MV-4-11 (cell line): Measurements from ENCODE around the gene PCDHB13.
"Not testable (repeated sequence)": the region's sequence is repeated elsewhere in the genome, so short reads cannot be mapped to it uniquely, and the experiment has no call there.

ENCODE experiments used
- DNase-seq: peaks from one replicate; lab custom pipeline; 2025; lab: John Stamatoyannopoulos, UW

The PCDHB13 gene

DNA sequence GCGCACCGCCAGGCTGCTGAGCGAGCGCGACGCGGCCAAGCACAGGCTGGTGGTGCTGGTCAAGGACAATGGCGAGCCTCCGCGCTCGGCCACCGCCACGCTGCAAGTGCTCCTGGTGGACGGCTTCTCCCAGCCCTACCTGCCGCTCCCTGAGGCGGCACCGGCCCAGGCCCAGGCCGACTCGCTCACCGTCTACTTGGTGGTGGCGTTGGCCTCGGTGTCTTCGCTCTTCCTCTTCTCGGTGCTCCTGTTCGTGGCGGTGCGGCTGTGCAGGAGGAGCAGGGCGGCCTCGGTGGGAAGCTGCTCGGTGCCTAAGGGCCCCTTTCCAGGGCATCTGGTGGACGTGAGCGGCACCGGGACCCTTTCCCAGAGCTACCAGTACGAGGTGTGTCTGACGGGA lies 12.1 kb upstream of the PCDHB13 start:
- not testable (repeated sequence) for DNase-seq

DNA sequence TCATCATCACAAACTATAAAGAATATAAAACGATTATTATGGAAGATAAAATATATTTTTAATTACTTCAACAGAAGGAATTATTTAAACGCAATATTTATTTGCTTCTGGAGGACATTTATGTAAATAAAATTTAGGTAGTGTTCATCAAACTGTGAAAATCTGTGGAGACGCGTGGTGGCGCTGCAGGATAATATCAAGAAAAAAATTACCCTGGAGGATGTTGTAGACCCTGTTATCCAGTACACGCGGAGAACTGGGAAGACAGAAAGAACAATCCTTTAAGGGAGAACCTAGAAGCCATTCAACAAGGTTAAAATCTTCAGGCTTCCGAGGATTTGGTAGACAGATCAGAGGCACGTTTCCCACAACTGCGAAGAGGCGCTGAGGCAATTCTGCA lies 5.2 kb upstream of the PCDHB13 start, which contains the start of gene PCDHB12:
Gene PCDHB12 (plus strand): TSS at position 242 of the 400 bp plus-strand sequence. CDS start 189 bp downstream, outside the sequence.
- DNase-seq = no peak

DNA sequence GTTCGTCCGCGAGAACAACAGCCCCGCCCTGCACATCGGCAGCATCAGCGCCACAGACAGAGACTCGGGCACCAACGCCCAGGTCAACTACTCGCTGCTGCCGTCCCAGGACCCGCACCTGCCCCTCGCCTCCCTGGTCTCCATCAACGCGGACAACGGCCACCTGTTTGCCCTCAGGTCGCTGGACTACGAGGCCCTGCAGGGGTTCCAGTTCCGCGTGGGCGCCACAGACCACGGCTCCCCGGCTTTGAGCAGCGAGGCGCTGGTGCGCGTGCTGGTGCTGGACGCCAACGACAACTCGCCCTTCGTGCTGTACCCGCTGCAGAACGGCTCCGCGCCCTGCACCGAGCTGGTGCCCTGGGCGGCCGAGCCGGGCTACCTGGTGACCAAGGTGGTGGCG lies 3.4 kb upstream of the PCDHB13 start:
- DNase-seq = not testable (repeated sequence)

DNA sequence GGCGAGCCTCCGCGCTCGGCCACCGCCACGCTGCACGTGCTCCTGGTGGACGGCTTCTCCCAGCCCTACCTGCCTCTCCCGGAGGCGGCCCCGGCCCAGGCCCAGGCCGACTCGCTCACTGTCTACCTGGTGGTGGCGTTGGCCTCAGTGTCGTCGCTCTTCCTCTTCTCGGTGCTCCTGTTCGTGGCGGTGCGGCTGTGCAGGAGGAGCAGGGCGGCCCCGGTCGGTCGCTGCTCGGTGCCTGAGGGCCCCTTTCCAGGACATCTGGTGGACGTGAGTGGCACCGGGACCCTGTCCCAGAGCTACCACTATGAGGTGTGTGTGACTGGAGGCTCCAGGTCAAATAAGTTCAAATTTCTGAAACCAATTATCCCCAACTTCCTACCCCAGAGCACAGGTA lies 2.9 kb upstream of the PCDHB13 start:
- DNase-seq = not testable (repeated sequence)

DNA sequence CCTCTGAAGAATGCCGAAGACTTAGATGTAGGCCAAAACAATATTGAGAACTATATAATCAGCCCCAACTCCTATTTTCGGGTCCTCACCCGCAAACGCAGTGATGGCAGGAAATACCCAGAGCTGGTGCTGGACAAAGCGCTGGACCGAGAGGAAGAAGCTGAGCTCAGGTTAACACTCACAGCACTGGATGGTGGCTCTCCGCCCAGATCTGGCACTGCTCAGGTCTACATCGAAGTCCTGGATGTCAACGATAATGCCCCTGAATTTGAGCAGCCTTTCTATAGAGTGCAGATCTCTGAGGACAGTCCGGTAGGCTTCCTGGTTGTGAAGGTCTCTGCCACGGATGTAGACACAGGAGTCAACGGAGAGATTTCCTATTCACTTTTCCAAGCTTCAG lies 864 bp downstream of the PCDHB13 start:
- DNase-seq = not testable (repeated sequence)

DNA sequence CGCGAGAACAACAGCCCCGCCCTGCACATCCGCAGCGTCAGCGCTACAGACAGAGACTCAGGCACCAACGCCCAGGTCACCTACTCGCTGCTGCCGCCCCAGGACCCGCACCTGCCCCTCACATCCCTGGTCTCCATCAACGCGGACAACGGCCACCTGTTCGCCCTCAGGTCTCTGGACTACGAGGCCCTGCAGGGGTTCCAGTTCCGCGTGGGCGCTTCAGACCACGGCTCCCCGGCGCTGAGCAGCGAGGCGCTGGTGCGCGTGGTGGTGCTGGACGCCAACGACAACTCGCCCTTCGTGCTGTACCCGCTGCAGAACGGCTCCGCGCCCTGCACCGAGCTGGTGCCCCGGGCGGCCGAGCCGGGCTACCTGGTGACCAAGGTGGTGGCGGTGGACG lies 1.8 kb downstream of the PCDHB13 start:
- not testable (repeated sequence) for DNase-seq

DNA sequence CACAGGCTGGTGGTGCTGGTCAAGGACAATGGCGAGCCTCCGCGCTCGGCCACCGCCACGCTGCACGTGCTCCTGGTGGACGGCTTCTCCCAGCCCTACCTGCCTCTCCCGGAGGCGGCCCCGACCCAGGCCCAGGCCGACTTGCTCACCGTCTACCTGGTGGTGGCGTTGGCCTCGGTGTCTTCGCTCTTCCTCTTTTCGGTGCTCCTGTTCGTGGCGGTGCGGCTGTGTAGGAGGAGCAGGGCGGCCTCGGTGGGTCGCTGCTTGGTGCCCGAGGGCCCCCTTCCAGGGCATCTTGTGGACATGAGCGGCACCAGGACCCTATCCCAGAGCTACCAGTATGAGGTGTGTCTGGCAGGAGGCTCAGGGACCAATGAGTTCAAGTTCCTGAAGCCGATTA lies 2.3 kb downstream of the PCDHB13 start:
- DNase-seq = not testable (repeated sequence)

DNA sequence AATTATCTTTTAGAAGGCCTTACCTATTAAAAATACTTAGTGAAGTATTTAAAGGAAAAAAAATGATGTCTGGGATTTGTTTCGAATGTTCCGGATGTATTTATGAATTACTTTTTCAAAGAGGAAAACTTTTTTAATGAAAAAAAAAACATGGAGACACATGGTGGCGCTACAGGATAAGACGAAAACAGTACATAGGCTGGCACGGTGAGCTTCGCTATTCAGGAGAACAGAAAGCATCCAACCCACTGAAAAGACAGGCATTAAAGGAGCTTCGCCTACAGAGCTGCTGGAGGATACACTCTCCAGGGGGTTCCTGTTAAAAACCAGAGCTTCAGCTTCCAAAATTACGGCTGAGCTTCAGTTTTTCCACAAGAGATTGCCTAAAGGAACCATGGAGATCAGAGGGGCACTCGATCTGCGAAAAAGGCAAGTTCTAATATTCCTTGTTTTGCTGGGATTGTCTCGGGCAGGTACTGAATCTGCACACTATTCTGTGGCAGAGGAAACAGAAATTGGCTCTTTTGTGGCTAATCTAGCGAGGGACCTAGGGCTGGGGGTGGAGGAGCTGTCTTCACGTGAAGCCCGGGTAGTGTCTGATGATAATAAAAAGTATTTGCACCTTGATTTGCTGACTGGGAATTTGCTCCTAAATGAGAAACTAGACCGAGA lies 9.5 kb downstream of the PCDHB13 start, which contains the start of gene PCDHB14:
Gene PCDHB14 (plus strand): TSS at position 232 of the 672 bp plus-strand sequence. CDS start 163 bp downstream, at position 395.
- peak; percentile 46 for DNase-seq

DNA sequence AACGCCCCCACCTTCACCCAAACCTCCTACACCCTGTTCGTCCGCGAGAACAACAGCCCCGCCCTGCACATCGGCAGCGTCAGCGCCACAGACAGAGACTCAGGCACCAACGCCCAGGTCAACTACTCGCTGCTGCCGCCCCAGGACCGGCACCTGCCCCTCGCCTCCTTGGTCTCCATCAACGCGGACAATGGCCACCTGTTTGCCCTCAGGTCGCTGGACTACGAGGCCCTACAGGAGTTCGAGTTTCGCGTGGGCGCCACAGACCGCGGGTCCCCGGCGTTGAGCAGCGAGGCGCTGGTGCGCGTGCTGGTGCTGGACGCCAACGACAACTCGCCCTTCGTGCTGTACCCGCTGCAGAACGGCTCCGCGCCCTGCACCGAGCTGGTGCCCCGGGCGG lies 11.1 kb downstream of the PCDHB13 start:
- DNase-seq = not testable (repeated sequence)

DNA sequence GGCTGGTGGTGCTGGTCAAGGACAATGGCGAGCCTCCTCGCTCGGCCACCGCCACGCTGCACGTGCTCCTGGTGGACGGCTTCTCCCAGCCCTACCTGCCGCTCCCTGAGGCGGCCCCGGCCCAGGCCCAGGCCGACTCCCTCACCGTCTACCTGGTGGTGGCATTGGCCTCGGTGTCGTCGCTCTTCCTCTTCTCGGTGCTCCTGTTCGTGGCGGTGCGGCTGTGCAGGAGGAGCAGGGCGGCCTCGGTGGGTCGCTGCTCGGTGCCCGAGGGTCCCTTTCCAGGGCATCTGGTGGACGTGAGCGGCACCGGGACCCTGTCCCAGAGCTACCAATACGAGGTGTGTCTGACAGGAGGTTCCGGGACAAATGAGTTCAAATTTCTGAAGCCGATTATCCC lies 11.7 kb downstream of the PCDHB13 start:
- DNase-seq = not testable (repeated sequence)

DNA sequence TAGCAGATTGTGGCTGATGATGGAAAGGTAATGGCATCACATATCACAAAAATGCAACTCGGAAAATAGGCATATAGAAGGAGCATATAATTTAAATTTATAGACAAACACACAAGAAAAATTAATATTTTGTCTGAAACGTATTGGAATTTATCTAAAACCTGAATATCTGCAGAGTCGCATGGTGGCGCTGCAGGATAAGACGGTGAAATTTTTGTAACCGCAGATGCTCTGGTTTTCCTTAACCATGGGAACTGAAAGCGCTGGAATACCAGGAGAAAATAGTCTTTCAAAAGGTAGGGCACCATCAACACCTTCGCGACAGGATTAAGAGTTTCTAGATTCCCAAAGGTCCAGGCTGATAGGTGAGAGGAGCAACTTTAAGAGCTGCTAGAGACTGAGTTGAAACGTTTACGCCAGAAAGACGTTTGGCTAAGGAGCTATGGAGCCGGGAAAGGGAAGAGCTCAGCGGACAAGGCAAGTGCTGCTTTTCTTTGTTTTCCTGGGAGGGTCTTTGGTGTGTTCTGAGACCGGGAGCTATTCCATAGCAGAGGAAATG lies 20.5 kb downstream of the PCDHB13 start:
- no peak for DNase-seq

DNA sequence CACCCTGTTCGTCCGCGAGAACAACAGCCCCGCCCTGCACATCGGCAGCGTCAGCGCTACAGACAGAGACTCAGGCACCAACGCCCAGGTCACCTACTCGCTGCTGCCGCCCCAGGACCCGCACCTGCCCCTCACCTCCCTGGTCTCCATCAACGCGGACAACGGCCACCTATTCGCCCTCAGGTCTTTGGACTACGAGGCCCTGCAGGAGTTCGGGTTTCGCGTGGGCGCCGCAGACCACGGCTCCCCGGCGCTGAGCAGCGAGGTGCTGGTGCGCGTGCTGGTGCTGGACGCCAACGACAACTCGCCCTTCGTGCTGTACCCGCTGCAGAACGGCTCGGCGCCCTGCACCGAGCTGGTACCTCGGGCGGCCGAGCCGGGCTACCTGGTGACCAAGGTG lies 22.2 kb downstream of the PCDHB13 start:
- DNase-seq = not testable (repeated sequence)

DNA sequence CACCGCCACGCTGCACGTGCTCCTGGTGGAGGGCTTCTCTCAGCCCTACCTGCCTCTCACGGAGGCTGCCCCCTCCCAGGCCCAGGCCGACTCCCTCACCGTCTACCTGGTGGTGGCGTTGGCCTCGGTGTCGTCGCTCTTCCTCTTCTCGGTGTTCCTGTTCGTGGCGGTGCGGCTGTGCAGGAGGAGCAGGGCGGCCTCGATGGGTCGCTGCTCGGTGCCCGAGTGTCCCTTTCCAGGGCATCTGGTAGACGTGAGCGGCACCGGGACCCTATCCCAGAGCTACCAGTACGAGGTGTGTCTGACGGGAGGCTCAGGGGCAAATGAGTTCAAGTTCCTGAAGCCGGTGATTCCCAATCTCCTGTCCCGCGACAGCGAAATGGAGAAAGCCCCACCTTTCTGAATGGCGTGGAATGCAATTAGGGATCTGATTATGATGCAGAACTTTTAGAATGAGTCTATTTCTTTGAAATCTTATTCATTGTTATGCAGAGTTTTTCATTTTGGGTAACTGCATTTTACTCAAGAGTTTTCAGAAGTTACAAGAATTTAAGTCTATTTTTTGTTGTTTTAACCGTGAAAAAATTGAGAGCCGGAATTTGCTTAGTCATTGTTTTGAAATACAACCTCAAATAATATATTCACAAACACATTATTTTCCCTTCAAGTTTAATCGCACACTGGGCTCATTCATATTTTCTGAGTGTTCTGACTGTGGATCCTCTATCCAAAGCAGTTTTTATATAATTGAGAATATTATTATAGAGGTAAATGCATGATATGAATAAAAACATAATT lies 23.0 kb downstream of the PCDHB13 start:
- DNase-seq = no peak

DNA sequence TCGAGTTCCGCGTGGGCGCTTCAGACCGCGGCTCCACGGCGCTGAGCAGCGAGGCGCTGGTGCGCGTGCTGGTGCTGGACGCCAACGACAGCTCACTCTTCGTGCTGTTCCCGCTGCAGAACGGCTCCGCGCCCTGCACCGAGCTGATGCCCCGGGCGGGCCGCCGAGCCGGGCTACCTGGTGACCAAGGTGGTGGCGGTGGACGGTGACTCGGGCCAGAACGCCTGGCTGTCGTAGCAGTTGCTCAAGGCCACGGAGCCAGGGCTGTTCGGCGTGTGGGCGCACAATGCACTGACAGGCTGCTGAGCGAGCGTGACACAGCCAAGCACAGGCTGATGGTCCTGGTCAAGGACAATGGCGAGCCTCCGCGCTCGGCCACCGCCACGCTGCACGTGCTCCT lies 27.8 kb downstream of the PCDHB13 start:
- DNase-seq = no peak

DNA sequence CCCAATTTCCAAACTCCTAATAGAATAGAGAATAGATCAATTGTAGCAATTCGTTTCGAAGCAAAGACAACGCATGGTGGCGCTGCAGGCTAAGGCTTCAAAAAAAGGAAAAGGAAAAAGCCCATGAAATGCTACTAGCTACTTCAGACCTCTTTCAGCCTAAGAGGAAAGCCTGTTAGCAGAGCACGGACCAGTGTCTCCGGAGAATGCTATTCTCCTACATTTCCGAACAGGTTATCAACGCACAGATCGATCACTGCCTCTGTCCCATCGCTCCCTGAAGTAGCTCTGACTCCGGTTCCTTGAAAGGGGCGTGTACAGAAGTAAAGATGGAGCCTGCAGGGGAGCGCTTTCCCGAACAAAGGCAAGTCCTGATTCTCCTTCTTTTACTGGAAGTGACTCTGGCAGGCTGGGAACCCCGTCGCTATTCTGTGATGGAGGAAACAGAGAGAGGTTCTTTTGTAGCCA lies 31.6 kb downstream of the PCDHB13 start, which contains the start of gene PCDHB15:
Gene PCDHB15 (plus strand): TSS at position 146 of the 468 bp plus-strand sequence. CDS start 184 bp downstream, at position 330.
- no peak for DNase-seq

DNA sequence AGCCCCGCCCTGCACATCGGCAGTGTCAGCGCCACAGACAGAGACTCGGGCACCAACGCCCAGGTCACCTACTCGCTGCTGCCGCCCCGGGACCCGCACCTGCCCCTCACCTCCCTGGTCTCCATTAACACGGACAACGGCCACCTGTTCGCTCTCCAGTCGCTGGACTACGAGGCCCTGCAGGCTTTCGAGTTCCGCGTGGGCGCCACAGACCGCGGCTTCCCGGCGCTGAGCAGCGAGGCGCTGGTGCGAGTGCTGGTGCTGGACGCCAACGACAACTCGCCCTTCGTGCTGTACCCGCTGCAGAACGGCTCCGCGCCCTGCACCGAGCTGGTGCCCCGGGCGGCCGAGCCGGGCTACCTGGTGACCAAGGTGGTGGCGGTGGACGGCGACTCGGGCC lies 33.3 kb downstream of the PCDHB13 start:
- not testable (repeated sequence) for DNase-seq

DNA sequence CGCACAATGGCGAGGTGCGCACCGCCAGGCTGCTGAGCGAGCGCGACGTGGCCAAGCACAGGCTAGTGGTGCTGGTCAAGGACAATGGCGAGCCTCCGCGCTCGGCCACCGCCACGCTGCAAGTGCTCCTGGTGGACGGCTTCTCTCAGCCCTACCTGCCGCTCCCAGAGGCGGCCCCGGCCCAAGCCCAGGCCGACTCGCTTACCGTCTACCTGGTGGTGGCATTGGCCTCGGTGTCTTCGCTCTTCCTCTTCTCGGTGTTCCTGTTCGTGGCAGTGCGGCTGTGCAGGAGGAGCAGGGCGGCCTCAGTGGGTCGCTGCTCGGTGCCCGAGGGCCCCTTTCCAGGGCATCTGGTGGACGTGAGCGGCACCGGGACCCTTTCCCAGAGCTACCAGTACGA lies 33.7 kb downstream of the PCDHB13 start:
- not testable (repeated sequence) for DNase-seq

DNA sequence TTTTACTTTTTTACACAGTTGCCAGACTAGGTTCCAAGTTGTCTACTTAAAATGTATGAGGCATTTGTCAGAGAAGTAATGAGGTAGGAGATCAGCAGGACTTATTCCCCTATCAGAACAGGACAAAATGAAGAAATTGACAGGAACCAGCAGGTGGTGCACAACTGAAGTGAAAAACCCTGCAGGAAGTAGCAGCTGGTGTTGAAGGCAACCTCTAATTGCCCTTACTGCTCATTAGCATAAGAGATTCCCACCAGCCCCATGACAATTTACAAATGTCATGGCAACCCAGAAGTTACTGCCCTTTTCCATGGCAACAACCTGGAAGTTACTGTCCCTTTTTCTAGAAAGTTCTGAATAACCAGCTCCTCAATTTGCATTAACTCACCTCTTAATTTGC lies 36.9 kb downstream of the PCDHB13 start:
- DNase-seq = no peak

DNA sequence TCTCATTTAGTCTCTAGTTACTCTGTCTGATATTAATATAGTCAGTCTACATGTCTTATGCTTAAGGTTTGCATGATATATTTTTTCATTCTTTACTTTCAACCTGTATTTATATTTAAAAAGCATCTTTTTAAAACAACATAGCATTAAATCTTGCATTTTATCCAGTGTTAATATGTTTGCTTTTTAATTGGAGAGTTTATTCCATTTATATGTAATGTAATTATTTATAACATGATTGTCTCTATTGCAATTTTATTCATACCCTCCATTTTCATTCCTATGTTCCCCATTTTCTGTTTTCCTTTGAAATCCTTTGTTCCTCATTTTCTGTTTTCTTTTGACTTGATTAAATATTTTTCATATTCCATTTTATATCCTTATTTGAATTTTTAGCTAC lies 44.7 kb downstream of the PCDHB13 start:
- no peak for DNase-seq

DNA sequence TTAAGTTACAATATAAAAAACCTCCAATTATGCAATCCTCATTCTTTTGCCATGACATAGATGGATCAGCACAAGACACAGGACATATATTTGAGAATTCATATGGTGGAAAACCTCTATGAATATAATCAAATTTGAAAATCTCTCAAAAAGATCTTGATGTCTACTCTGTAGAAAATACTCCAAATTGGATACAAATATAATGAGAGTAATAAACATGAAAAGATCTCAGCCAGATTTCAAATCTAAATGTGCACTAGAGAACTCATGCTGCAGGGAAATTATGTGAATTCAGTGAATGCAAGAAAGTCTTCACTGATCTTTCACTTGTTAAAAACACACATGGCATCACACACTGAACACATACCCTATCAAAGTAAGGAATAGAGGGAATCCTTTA lies 45.2 kb downstream of the PCDHB13 start:
- no peak for DNase-seq

DNA sequence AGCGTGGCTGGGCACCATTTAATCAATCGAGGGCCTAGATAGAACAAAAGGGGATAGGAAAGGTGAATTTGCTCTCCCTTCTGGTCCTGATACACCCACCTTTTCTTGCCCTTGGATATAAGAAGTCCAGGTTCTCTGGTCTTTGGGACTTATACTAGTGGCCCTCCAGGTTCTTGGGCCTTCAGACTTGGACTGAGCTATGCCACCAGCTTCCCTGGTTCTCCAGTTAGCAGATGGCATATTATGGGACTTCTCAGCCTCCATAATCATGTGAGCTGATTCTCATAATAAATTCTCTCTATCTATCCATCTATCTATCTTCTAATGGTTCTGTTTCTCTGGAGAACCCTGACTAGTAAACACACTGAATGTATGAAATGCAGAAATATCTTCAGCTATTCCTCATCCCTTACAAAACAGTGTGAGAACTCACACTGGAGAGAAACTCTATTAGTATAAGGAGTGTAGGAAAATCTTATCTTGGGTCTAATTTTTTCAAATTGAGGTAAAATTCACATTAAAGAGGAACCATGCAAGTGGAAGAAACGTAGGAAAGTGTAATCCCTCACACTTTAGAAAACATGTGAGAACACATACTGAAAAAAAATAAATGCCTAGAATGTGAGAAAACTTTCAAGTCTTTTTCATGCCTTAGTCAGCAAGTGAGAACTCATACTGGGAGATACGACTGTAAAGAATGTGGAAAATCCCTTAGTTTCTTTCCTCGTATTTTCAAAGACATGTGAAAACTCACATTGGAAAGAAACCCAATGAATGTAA lies 46.9 kb downstream of the PCDHB13 start:
- DNase-seq = peak; percentile 14

DNA sequence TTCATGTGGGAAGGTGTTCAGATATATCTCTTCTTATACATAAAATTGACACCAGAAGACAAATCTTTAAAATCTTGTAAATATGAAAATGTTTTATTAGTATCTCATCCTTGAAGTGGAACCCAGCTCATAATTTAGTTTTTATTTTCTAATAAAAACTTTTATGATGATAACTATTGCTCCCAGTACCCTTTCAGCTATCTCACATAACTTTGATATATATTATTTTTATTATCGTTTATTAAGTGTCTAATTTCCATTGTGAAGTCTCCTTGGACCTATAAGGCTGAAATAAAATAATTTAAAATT lies 47.5 kb downstream of the PCDHB13 start:
- no peak for DNase-seq
